HG02884 (cell line): ENCODE results near the gene TOR1AIP2.
A peak's percentile ranks its signal among the peaks of the same experiment; 100 is the strongest.

ENCODE experiments used
- ATAC-seq: cut with Tn5 transposase; IDR thresholded peaks from one replicate; pipeline ENCODE4 v1.9.1; 2021; ENCODE audit warnings: mild to moderate bottlenecking, moderate library complexity; ENCODE audit not compliant: unreplicated experiment

TOR1AIP2 gene

DNA sequence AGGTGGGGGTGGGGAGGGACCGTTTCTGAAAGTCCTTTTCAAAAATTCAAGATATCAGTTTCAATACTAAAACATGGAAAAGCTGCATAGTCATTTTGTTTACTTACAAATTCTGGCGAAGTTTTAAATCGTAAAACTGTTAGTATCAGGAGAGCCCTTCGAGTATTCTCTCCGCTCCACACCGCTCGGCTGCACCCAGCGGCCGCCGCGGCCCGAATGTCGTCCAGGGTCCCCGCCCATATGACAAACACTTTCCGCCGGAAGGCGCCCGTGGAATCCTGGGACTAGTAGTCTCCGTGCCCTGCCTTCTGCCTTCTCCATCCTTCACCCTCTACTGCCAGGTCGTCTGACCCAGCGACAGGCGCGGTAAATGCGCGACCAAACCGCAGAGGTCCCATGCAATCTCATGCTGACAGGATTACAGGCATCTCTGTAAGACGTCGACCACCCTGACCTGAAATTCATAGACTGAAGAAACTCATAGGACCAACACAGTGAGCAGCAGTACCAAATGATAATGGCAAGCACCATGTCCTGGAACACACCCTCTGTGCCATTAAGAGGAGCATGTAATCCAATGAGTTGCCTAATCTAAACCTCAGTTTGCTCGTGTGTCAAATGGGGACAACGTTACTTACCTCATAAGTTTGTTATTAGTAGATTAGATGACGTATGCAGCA lies at the start of gene TOR1AIP2:
Gene TOR1AIP2 (minus strand): TSS at position 218 of the 680 bp plus-strand sequence. CDS start 25,138 bp downstream, outside the sequence.
- ATAC-seq: peak; percentile 58

DNA sequence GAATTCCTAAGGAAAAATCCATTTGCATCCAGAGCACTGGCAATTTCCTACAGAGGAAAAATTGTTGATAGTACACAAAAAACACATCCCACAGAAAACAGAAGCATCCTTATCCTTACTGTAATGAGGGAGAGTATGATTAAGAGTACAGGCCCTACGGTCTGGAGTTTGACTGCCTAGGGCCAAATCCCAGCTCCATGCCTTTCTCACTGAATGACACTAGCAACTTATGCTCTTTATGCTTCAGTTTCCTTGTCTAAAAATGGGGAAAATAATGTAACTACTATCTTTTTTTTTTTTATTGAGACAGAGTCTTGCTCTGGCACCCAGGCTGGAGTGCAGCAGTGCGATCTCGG lies 49.2 kb upstream of the TOR1AIP2 start:
- no peak for ATAC-seq

DNA sequence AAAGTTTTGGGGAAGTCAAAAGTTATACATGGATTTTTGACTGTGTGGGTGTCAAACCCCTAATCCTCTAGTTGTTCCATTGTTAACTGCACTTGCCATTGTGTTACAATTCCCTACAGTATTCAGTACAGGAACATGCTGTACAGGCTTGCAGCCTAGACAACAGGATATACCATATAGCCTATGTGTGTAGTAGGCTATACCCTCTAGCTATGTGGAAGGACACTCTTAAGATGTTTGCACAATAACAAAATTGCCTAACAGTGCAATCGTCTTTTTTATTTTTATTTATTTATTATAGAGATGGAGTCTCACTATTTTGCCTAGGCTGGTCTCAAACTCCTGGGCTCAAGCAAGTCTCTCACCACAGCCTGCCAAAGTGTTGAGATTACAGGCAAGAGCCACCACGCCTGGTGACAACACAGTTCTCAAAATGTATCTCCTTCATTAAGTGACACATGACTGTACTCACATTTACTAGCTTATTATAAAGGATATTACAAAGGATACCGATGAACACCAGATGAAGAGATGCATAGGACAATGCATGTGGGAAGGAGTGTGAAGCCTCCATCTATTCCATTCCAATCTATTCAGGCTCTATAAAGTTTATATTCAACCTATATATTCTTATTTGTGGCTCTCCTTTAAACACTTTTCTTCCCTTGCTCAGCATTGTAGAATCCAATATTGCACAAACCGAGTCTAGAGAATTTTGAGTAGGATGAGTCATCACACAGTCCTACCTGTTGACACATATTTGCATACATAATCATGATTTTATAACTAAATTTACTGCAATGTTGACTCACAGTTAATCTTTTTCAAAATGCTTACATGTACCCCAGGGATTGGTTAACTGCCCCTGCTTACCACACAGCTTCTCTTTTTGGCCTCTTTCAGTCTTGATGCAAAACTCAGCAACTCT lies 48.6 kb upstream of the TOR1AIP2 start:
- no peak for ATAC-seq

DNA sequence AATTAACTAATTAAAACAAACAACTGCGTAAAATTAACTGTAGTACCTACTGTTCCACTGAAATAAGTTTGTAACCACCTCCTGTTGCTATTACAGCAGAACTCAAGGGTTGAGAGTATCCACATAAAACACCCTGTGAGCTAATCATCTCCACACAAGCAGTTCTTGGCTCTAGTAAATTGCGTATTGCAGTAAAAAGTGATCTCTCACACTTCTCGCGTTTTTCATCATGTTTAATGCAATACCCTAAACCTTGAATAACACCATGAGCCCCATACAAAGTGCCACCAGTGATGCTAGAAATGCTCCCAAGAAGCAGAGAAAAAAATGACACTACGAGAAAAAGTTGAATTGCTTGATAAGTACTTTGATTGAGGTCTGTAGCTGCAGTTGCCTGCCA lies 47.7 kb upstream of the TOR1AIP2 start:
- ATAC-seq: no peak

DNA sequence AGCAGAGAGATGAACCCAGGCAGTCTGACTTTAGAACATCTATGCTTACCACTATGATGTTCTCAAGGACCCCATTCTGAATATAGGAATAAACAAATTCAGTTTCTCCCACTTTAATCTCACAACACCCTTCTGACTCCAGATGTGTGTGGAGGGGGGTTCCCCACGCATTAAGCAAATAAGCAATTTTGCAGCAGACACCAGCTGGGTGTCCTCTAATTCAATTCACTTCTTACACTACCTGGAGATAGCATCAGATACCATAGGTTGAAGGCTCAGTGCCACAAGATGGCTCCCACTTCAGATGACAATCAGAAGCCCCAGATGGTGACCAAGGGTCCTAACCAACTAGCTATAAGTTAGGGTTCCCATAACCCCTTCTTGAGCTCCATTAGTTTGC lies 46.7 kb upstream of the TOR1AIP2 start:
- no peak for ATAC-seq

DNA sequence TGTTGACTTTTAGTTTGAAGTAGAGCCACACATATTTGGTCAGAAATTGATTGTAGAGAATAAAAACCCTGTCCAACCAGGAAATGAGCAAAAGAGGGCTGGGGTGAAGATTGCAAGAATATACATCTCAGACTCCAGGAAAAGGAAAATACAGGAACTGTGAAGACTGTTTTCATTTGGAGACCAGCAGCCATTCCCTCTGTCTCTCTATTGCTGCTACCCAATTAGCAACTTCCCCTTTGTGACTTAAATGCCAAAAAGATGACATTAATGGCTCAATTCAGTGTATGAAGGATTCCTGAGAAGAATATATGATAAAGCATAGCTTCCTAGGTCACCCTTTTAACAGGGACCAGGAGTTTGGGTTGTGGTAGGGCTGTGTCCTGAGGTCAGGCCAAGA lies 45.4 kb upstream of the TOR1AIP2 start:
- no peak for ATAC-seq

DNA sequence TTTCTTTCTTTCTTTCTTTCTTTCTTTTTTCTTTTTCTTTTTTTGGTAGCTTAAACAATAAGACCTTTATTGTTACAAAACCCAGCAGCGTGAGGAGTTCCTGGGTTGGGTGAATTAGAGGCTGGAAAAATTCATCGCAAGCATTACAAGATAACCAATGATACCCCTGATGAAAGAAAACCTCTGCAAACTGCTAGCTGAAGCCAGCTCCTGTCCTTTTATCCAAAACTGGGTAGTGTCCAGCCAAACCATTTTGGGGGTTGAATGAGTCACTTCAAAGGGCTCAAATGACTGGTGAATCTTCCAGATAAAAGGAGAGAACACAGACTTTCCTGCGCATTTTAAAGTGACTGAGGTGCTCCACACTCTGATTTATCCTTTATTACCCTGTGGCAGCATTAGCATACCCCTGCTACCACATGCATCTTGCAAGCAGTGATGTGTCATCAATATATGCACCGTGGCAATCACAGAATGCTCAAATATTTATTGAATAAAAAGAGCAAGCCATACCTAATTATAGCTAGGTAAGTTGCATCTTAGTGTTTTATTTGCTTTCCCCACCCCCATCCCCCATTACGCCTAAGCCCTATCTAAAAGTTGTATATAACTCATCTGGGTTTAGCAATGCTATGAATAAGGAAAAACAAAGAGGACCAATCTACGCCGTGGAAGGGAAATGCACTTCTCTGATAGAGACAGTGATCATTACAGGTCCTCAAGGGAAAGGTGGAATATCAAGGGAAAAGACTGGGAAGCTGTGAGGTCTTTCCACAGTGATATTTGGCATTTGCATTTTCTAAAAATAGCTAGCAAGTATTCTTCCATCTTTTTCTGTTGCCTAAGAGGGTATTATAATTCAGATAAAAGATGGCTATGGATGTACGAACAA lies 44.6 kb upstream of the TOR1AIP2 start:
- ATAC-seq: no peak

DNA sequence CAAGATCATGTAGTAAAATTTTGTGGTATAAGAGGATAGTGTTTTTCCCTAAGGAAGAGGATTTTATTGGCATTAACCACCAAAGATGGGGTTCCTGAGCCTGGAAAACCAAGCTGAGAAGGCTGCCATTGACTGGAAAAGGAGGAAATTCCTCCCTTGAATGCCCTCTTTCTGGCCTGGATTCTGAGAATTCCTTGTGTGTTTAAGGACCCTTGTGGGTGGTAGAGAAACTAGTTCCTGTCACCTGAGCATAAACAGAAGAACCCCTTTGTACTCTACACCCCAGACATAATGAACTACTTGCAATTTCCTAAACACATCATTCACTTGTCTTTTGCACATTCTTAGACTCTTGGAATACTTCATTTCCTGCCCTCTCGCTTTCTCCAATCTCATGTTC lies 43.9 kb upstream of the TOR1AIP2 start:
- ATAC-seq: no peak

DNA sequence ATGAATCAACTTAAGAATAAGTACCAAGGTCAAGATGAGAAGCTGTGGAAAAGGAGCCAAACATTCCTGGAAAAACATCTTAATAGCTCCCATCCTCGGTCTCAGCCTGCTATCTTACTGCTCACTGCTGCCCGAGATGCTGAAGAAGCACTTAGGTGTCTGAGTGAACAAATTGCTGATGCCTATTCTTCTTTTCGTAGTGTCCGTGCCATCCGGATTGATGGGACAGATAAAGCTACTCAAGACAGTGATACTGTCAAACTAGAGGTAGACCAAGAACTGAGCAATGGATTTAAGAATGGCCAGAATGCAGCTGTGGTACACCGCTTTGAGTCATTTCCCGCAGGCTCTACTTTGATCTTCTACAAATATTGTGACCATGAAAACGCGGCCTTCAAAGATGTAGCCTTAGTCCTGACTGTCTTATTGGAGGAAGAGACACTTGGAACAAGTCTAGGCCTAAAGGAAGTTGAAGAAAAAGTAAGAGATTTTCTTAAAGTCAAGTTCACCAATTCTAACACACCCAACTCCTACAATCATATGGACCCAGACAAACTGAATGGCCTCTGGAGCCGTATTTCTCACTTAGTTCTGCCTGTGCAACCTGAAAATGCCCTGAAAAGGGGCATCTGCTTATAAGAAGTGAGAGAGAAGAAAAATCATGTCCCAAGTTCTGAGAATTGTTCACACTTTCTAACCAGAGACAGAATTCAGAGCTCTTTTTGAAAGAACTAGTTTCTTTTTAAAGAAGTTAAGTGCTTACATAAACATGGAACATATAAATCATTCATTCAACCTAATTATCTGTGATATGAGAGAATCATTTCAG lies 40.2 kb upstream of the TOR1AIP2 start:
- ATAC-seq: no peak

DNA sequence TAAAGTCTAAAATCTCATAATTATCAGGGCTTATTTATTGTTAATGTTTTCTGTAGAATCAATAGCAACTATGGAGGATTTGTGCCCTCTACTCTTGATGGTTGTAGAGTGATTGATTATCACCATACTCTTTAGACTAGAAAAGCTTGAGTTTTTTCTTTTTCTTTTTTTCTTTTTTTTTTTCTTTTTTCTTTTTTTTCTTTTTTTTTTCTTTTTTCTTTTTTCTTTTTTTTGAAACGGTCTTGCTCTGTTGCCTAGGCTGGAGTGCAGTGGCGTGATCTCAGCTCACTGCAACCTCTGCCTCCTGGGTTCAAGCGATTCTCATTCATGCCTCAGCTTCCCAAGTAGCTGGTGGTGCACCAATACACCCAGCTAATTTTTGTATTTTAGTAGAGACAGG lies 34.2 kb upstream of the TOR1AIP2 start:
- ATAC-seq: no peak

DNA sequence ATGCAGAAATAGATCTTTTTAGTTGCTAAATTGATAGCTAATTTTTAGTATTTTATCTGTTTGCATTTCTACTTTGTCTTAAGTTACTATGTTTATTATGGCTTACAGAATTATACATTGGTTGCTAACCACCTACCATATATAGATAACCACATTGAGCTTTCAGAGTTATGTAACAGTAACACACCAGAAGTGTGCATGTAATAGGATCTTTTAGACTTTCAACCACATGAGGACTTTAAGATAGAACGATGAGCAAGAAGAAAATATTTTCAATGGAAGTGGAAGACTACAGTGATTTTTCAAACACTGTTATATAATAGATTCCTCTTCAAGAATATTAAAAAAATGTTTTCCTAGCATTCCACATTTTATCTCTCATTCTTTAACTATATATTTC lies 33.3 kb upstream of the TOR1AIP2 start:
- no peak for ATAC-seq

DNA sequence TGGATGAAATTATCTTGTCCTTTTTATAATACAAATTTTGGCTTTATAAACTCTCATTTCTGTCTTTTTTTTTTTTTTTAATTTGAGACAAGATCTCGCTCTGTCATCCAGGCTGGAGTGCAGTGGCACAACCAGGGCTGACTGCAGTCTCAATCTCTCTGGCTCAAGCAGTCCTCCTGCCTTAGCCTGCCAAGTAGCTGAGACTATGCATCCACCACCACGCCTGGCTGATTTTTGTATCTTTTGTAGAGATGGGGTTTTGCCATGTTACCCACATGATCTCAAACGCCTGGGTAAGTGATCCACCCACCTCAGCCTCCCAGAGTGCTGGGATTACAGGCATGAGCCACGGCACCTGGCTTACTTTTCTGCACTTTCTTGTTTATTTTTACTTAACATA lies 12.0 kb upstream of the TOR1AIP2 start:
- no peak for ATAC-seq

DNA sequence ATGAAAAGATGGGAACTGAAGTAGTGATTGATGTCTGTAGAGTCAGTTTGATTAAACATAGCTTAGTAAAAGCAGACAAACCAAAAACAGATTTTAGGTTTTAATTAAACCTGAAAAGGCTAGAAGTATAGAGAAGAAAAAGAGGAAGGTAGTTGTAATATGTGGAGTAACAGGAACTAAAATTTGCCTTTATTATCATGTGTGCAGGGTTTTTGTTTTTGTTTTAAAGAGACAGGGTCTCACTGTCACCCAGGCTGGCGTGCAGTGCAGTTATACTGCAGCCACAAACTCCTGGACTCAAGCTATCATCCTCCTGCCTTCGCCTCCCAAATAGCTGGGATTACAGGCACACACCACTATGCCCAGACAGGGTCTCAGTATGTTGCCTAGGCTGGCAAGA lies 10.5 kb upstream of the TOR1AIP2 start:
- ATAC-seq: no peak

DNA sequence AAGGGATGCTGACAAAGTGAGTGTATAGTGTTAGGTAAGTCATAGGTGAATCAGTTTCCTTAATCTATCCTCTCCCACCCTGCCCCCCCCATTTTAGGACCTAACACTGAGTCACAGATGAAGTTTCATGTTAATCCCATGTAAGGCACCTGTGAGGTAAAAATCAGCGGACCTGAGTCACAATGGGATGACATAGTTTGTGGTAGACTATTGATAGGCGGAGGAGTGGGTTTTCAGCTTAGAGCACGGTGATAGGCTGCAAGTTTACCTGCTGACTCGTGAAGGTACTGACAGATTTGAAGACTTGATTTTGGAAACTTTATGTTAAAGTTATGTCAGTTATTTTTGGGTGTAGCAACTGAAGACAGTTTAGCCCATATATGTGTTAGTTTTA lies 6.1 kb upstream of the TOR1AIP2 start:
- peak; percentile 24 for ATAC-seq

DNA sequence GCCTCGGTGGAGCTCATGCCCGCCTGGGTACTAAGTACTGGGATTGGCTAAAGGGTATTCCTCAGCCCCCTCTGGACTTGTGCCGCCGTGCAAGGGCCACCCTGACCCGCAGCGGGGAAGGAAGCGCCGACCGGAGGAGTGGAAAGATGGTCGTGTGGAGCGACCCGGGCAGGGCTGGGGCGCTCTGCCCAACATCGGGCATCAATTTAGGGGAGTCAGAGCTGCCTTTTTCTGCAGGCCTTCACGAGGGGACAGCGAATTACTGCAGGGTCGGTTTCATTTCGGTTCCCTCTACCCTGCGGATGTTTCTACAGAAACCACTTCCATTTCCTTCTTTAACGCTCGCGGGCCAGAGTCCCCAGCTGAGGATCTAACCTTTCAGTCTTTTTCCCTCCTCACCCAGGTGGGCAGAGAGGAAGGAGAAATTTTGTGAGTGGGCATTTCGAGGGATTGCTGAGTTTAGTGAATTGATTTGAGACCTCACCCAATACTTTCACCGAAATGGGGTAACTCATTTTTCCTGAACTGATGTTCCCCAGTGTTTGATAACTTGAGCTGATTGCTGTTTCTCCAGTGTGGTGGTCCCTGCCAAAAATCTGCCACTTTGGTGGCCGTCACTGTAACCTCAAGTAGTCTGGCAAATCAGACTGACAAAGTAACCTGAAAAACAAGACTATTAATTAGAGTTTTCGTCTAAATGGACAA lies 5.6 kb upstream of the TOR1AIP2 start:
- ATAC-seq: peak; percentile 11

DNA sequence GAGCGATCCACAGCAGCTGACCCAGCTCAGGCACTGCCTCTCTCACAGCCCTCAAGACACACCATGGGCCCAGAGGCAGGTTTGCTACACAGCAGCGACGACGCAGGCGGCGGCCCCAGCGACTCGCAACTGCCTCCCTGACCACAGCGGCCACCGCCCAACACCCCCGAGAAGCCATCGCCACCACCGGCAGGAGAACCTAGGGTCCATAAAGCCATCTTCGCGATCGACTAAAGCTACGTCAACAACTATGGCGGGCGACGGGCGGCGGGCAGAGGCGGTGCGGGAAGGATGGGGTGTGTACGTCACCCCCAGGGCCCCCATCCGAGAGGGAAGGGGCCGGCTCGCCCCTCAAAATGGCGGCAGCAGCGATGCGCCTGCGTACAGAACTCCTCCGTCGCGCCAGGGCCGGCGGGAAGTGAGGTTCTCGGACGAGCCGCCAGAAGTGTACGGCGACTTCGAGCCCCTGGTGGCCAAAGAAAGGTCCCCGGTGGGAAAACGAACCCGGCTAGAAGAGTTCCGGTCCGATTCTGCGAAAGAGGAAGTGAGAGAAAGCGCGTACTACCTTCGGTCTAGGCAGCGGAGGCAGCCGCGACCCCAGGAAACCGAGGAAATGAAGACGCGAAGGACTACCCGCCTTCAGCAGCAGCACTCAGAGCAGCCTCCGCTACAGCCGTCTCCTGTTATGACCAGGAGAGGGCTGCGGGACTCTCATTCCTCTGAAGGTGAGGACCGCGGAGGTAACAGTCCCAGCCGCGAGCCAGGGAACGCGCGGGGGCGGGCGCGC lies 4.8 kb upstream of the TOR1AIP2 start, which contains the start of gene TOR1AIP1:
Gene TOR1AIP1 (plus strand): TSS at position 33 of the 787 bp plus-strand sequence. CDS start 218 bp downstream, at position 251.
- ATAC-seq: peak; percentile 70

DNA sequence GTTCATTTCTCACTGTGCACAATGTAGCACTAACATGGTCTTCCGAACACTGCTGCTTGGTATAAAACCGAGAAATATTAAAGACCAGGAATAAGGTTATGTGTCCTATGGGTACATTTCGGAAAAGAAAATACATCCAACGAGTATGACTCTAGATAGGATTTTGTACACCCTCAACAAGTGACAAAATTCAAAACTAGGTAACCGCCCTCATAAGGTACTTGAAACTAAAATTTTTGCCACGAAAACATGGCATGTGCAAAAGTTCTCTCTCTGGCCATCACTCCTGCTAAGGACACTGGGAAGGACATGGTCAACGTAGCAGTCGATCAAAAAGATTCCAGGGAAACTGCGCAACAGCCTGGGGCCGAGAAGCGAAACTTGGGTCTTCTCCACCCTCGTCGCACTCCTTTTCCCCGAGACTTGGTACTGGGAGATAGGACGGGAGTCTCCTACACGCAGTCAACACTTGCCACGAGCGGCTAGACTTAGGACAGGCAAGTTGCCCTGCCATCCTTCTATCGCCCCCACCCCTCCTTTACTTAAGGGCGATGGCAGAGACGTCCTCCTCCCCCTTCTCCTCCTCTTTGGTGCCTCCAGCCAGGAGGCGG lies 4.1 kb upstream of the TOR1AIP2 start:
- no peak for ATAC-seq

DNA sequence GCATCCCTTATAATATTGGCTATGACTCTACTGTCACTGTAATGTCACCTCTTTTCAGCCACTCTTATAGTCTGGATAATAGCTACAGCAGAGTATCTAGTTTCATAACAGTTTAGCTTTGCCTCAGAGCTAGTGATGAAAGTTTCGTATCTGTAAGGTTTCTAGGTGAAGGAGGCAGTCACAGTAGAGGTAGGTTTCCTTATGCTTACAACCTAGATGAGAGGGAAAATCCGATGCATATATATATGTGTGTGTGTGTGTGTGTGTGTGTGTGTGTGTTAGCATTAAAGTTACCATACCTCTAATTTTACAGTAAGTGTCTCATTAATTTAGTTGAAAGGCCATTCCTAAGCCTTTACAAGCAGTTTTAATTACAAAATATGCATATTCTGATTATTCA lies 2.2 kb upstream of the TOR1AIP2 start:
- no peak for ATAC-seq
